ENCODE data around the gene TRAPPC4. TPM values are rescaled to one million over a fixed set of nuclear protein-coding genes. Genes with fewer than 3 reads are reported as not detected.

TRAPPC4 gene
- total RNA-seq, 1 donor from 2014 or later, result 73.1 TPM

DNA sequence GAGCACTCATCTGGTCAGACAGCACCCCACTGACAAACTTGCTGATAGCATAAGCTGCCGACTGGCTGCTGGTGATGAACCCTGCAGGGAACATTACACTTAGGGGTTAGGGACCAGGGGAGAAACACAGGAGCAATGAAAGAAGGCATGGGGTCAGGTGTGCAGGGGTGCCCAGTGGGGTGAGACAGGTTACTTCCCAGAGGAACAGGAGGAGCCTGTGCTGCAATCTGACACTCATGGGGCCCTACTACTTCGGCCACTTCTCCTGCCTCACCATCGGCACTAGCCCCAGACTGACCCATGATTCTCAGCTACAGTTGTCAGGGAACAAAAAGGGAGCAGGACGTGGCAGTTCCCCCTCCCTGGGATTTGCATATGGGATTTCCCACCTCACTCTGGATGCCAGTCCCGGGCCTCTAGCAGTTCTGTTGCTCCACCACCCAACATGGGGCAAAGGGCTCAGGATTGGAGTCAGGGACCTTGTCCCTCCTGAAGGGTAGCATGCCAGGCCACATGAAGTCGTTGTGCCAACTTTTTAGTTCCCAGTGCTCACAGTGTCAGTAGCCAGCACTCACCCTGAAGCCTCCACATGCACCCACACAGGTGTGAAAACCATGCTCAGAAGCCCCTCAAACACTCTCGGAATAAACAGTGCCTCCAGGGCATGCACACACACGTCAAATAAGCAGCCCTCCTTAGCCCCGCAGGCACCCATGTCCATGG lies 9.9 kb downstream of the TRAPPC4 start:
- Mint-ChIP-seq H3K4me3 (peak overlapping the region; percentile 93), H3K36me3 (peaks cover 17% of the 10 kb centered on the region), H3K4me1 (ENCODE audit: unreplicated experiment) (peaks cover 18% of the 10 kb centered on the region), H3K27ac (peak overlapping the region; percentile 90), H3K27me3 (no peaks in the 10 kb centered on the region), H3K9me3 (no peaks in the 10 kb centered on the region)
- TF ChIP-seq CTCF (conservative IDR thresholded peaks at IDR 0.05), result no peak
- no peak for DNase-seq (ENCODE audit: extremely low spot score, unreplicated experiment)

- Mint-ChIP-seq H3K27me3 (no peaks in the 10 kb centered on the region), H3K27ac (peak overlapping the region; percentile 90), H3K36me3 (peaks cover 12% of the 10 kb centered on the region), H3K9me3 (no peaks in the 10 kb centered on the region), H3K4me1 (ENCODE audit: unreplicated experiment) (peaks cover 15% of the 10 kb centered on the region), H3K4me3 (peak overlapping the region; percentile 93)
- DNase-seq (ENCODE audit: extremely low spot score, unreplicated experiment), result no peak
- no peak for TF ChIP-seq CTCF (conservative IDR thresholded peaks at IDR 0.05)
These were observed 10.4 kb downstream of the TRAPPC4 start for GRCh38 chr11:119029069-119029339.

DNA sequence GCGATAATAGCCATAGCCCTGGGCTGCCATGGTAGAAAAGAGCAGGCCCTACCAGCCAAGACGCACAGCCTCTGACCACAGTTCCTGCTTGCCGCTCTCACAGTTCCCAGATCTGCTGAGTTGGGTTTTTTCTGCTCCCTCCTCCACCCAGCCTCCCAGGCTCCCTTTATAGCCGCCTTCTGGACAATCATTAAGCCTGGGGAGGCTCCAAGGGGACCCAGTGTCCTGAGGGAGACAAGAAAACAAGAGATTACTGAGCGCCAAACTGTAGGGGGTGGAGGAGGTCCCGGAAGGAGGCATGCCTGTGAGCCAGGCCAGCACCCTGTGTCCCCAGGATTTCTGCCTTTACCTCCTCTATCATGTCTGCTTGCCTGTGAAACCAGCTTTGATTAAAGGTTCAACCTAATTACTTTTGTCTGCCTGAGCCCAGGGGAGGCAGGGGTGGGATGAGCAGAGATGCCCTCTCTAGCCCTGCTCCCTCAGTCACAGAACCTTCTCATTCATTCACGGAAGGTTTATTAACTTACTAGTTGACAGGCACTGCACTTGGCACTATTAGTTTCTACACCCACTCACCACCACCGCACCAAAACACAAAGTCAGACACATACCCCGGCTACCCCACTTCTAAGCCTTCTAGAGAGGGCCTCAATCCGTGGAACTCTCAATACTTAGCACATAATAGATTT lies 10.9 kb downstream of the TRAPPC4 start:
- no peaks in the 10 kb centered on the region for H3K9me3 Mint-ChIP-seq
- no peak for DNase-seq (ENCODE audit: extremely low spot score, unreplicated experiment)

GRCh38 chr11:119030029-119030328 lies 11.4 kb downstream of the TRAPPC4 start:
- no peaks in the 10 kb centered on the region for H3K9me3 Mint-ChIP-seq
- H3K4me1 Mint-ChIP-seq (ENCODE audit: unreplicated experiment), result peaks cover 15% of the 10 kb centered on the region
- DNase-seq (ENCODE audit: extremely low spot score, unreplicated experiment), result no peak
- peak overlapping the region; percentile 90 for H3K27ac Mint-ChIP-seq
- H3K4me3 Mint-ChIP-seq, result peak overlapping the region; percentile 93
- H3K27me3 Mint-ChIP-seq, result no peaks in the 10 kb centered on the region
- TF ChIP-seq CTCF (conservative IDR thresholded peaks at IDR 0.05), result no peak
- peaks cover 11% of the 10 kb centered on the region for H3K36me3 Mint-ChIP-seq

More for the DNA sequence above, 10.9 kb downstream of the TRAPPC4 start:
- TF ChIP-seq CTCF (conservative IDR thresholded peaks at IDR 0.05), result no peak
- H3K27ac Mint-ChIP-seq, result peak overlapping the region; percentile 90
- H3K4me1 Mint-ChIP-seq (ENCODE audit: unreplicated experiment), result peaks cover 15% of the 10 kb centered on the region
- H3K36me3 Mint-ChIP-seq, result peaks cover 11% of the 10 kb centered on the region
- peak overlapping the region; percentile 93 for H3K4me3 Mint-ChIP-seq
- H3K27me3 Mint-ChIP-seq, result no peaks in the 10 kb centered on the region

- Mint-ChIP-seq H3K9me3 (no peaks in the 10 kb centered on the region), H3K27me3 (no peaks in the 10 kb centered on the region), H3K27ac (peak within 1 kb of the TSS; percentile 90)
These were observed 11.9 kb downstream of the TRAPPC4 start, which contains the start of gene SLC37A4 for GRCh38 chr11:119030329-119031047. Gene SLC37A4, minus strand, starts transcription at chr11:119030877.

More at GRCh38 chr11:119030329-119031047, 11.9 kb downstream of the TRAPPC4 start, which contains the start of gene SLC37A4:
- H3K4me1 Mint-ChIP-seq (ENCODE audit: unreplicated experiment), result peaks cover 15% of the 10 kb centered on the region
- peak within 1 kb of the TSS; percentile 93 for H3K4me3 Mint-ChIP-seq
- peak; percentile 99 for DNase-seq (ENCODE audit: extremely low spot score, unreplicated experiment)
- no peak for TF ChIP-seq CTCF (conservative IDR thresholded peaks at IDR 0.05)
- H3K36me3 Mint-ChIP-seq, result peaks cover 8% of the 10 kb centered on the region
